Fibroblast of mammary gland (primary cell): ENCODE results near the gene HSF2BP.

ENCODE experiments used
- DNase-seq: peaks from one replicate; pipeline ENCODE4 v3.0.0-alpha.2; 2010; ENCODE audit warnings: low read depth
- H3K4me3 ChIP-seq: 2 replicates; pipeline ENCODE4 v1.5.1; 2011; ENCODE audit warnings: low read depth, mild to moderate bottlenecking, low read length, moderate library complexity; ENCODE audit not compliant: control insufficient read depth
- CTCF ChIP-seq: conservative IDR thresholded peaks from 2 replicates; pipeline ENCODE4 v1.5.1; 2011; ENCODE audit warnings: low read depth, low read length, inconsistent platforms; ENCODE audit not compliant: control insufficient read depth, insufficient read depth

The HSF2BP gene

GRCh38 chr21:43659136-43660000 lies at the start of gene HSF2BP, which contains the start of gene RRP1B:
HSF2BP (minus strand) TSS chr21:43659488; CDS start chr21:43658096, 1,392 bp downstream.
RRP1B (plus strand) TSS chr21:43659560; CDS start chr21:43659665, 105 bp downstream.
- DNase-seq = peak; percentile 74
- peak within 1 kb of the TSS; percentile 71 for H3K4me3 ChIP-seq
- no peak for TF ChIP-seq CTCF

DNA sequence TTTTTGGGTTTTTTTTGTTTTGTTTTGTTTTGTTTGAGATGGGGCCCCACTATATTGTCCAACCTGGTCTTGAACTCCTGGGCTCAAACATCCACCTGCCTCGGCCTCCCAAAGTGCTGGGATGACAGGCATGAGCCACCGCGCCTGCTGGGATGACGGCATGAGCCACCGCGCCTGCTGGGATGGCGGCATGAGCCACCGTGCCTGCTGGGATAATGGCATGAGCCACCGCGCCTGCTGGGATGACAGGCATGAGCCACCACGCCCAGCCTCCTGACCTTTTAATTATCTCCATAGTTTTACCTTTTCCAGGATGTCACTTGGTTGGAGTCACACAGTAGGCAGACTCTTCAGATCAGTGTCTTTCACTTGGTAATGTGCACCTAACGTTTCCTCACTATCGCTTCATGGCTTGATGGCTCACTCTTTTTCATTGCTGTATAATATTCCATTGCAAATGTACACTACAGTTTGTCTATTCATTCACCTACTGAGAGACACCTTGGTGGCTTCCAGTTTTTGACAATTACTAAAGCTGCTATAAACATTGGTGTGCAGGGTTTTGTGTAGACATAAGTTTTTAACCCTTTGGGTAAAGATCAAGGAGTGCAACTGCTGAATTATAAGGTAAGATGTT lies 49.6 kb upstream of the HSF2BP start:
- no peak overlapping the region for H3K4me3 ChIP-seq
- TF ChIP-seq CTCF = no peak
- DNase-seq = no peak

DNA sequence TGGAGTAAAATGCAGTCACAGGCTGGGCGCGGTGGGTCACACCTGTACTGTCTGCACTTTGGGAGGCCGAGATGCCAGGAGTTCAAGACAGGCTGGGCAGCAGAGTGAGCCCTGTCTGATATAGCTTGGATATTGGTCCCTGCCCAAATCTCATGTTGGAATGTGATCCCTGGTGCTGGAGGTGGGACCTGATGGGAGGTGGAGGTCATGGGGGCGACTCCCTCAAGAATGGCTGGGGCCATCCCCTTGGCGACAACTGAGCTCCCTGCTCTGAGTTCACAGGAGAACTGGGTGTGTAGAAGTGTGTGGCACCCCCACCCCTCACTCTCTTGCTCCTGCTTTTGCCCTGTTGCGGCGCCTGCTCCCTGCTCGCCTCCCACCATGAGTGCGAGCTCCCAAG lies 48.2 kb upstream of the HSF2BP start:
- H3K4me3 ChIP-seq = no peak overlapping the region
- no peak for DNase-seq
- TF ChIP-seq CTCF = no peak

GRCh38 chr21:43703035-43703880 lies 44.0 kb upstream of the HSF2BP start:
- no peak overlapping the region for H3K4me3 ChIP-seq
- no peak for TF ChIP-seq CTCF
- DNase-seq = peak; percentile 79

- DNase-seq = peak; percentile 31
- TF ChIP-seq CTCF = no peak
- no peak overlapping the region for H3K4me3 ChIP-seq
Measured at GRCh38 chr21:43702785-43703034, 43.4 kb upstream of the HSF2BP start.

DNA sequence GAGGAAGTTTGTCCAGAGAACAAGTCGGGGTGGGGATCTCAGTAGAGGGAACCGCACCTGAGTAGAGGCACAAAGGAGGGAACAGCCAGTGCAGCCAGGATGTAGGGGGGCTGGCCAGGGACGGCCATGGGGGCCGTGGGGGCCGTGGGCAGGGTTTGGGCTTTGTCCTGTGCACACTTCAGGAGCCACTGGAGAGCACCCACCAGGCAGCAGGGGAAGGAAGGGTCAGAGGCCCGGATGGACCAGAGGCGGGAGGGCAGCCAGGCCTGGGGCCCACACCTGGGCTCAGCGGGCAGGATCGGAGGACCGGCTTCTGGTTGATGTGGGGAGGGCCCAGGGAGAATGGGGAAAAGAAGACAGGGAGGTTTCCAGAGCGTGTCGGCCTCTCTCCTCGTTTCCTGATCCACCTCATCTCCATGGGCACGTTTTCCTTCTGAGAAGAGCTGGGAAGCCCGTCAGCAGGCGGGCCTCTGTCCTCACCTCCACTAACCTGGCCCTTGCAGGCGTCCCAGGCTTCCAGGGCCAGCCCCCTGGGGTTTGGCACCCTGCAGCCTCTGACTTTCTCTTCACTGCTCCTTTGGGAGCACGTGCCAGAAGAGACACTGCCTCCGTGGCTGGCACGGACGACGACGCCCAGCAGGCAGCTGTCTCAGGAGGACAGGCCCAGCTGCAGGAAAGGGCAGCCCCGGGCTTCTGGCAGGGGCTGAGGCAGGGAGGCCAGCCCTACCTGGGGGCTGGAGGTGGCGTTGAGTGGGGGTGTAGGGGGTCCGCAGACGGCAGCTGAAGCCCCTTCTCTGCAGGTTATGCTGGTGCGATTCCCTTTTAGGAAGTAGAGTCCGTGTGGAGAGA lies 42.9 kb upstream of the HSF2BP start:
- no peak overlapping the region for H3K4me3 ChIP-seq
- no peak for DNase-seq
- TF ChIP-seq CTCF = no peak
